Stimulated activated CD8-positive, alpha-beta memory T cell treated with anti-CD3 and anti-CD28 coated beads, Interleukin-7, amount 100 ng/mL, for 4 hours (primary cell): ENCODE measurements around the gene CFL1.
"Not testable (repeated sequence)": the region's sequence is repeated elsewhere in the genome, so short reads cannot be mapped to it uniquely, and the experiment has no call there.

Source experiments
- DNase-seq, 2 donors: peaks; one replicate each; pipeline ENCODE4 v3.0.0-alpha.2; 2020; ENCODE audit warnings: low read depth in 2 of 2

CFL1 gene

GRCh38 chr11:65857853-65858680 lies at the start of gene CFL1:
TSS of gene CFL1 (minus strand) at chr11:65858180. CDS start at chr11:65858099, 81 bp downstream.
- peak; percentile 92 to 98 for DNase-seq

GRCh38 chr11:65906602-65907001 lies 48.6 kb upstream of the CFL1 start:
- no peak for DNase-seq

- no peak for DNase-seq
Observed at GRCh38 chr11:65903715-65904114, 45.7 kb upstream of the CFL1 start.

GRCh38 chr11:65903068-65903481 lies 45.1 kb upstream of the CFL1 start:
- no peak for DNase-seq

GRCh38 chr11:65900899-65901180 lies 42.9 kb upstream of the CFL1 start:
- no peak for DNase-seq

GRCh38 chr11:65900125-65900898 lies 42.3 kb upstream of the CFL1 start, which contains the start of gene FOSL1:
TSS of gene FOSL1 (minus strand) at chr11:65900388. CDS start at chr11:65900339, 49 bp downstream.
- peak; percentile 90 to 94 for DNase-seq

- peak; percentile 68 to 79 for DNase-seq
Observed at GRCh38 chr11:65899356-65900124, 41.6 kb upstream of the CFL1 start.

GRCh38 chr11:65898656-65899355 lies 40.8 kb upstream of the CFL1 start:
- DNase-seq: no peak

GRCh38 chr11:65897020-65897471 lies 39.1 kb upstream of the CFL1 start:
- no peak for DNase-seq

GRCh38 chr11:65896034-65896999 lies 38.3 kb upstream of the CFL1 start:
- no peak for DNase-seq

GRCh38 chr11:65895482-65895981 lies 37.6 kb upstream of the CFL1 start:
- no peak for DNase-seq

- DNase-seq: no peak
Observed at GRCh38 chr11:65894034-65894591, 36.1 kb upstream of the CFL1 start.

GRCh38 chr11:65892661-65893317 lies 34.8 kb upstream of the CFL1 start:
- DNase-seq: no peak

- DNase-seq: not testable (repeated sequence)
Observed at GRCh38 chr11:65892137-65892540, 34.2 kb upstream of the CFL1 start.

- DNase-seq: no peak
Observed at GRCh38 chr11:65891219-65892136, 33.5 kb upstream of the CFL1 start.

- peak; percentile 97 to 98 for DNase-seq
Observed at GRCh38 chr11:65890324-65891218, 32.6 kb upstream of the CFL1 start, which contains the start of gene CCDC85B. TSS of gene CCDC85B (plus strand) at chr11:65890673. CDS start at chr11:65890784, 111 bp downstream.
